ENCODE results near the gene TRIM14.

Gene TRIM14

DNA sequence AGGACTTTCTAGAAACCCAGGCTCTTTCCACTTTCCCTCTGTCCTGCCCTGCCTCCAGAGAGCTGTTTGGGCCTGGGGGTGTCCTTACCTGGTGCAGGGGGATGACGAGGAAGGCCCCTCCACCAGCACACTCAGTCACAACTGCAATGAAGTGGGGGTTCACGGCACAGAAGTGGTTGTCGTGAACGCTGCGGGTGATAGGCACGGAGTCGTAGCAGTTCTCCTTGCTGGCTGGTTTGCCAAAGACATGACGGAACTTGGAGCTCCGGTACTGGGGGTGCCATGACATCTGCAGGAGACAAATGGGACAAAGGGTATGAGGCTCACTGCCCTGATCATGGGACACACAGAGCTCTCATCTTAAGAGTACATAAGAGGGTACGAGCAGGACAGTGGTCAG lies 38.4 kb upstream of the TRIM14 start:
- TF ChIP-seq TAF1 (IDR thresholded peaks at IDR 0.05; ENCODE audit: borderline replicate concordance, insufficient read depth, low read length) (no peak), POLR2AphosphoS5 (IDR thresholded peaks at IDR 0.05; ENCODE audit: low read depth, low read length) (no peak)

DNA sequence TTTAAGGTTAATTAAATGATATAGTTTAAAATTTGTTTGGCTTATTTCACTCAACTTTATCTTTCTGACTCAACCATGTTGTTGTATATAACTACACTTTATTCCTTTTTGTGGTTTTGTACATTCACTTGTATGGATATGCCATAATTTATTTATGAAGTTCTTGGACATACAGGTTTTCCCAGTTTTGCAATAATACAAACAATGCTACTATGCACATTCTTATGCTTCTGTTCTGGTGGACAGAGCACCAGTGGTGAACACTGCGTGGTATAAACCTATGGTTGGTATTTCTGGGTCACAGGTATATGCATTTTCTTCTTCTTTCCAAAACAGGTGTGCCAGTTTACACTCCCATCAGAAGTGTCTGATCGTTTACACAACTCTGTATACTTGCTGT lies 35.7 kb upstream of the TRIM14 start:
- TF ChIP-seq SIN3A (IDR thresholded peaks at IDR 0.05; ENCODE audit: borderline replicate concordance, insufficient read depth, low read length) (no peak), TAF1 (IDR thresholded peaks at IDR 0.05; ENCODE audit: borderline replicate concordance, insufficient read depth, low read length) (no peak), FOXP2 (optimal IDR thresholded peaks at IDR 0.05; ENCODE audit: borderline replicate concordance, extremely low read depth, extremely low read length, insufficient read depth) (no peak), POLR2AphosphoS5 (IDR thresholded peaks at IDR 0.05; ENCODE audit: low read depth, low read length) (no peak)
- TF ChIP-seq, protein P1, sequence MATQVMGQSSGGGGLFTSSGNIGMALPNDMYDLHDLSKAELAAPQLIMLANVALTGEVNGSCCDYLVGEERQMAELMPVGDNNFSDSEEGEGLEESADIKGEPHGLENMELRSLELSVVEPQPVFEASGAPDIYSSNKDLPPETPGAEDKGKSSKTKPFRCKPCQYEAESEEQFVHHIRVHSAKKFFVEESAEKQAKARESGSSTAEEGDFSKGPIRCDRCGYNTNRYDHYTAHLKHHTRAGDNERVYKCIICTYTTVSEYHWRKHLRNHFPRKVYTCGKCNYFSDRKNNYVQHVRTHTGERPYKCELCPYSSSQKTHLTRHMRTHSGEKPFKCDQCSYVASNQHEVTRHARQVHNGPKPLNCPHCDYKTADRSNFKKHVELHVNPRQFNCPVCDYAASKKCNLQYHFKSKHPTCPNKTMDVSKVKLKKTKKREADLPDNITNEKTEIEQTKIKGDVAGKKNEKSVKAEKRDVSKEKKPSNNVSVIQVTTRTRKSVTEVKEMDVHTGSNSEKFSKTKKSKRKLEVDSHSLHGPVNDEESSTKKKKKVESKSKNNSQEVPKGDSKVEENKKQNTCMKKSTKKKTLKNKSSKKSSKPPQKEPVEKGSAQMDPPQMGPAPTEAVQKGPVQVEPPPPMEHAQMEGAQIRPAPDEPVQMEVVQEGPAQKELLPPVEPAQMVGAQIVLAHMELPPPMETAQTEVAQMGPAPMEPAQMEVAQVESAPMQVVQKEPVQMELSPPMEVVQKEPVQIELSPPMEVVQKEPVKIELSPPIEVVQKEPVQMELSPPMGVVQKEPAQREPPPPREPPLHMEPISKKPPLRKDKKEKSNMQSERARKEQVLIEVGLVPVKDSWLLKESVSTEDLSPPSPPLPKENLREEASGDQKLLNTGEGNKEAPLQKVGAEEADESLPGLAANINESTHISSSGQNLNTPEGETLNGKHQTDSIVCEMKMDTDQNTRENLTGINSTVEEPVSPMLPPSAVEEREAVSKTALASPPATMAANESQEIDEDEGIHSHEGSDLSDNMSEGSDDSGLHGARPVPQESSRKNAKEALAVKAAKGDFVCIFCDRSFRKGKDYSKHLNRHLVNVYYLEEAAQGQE (IDR thresholded peaks at IDR 0.05; ENCODE audit: insufficient read depth in 1 of 2, low read depth in 2 of 2, low read length in 2 of 2), result no peak

DNA sequence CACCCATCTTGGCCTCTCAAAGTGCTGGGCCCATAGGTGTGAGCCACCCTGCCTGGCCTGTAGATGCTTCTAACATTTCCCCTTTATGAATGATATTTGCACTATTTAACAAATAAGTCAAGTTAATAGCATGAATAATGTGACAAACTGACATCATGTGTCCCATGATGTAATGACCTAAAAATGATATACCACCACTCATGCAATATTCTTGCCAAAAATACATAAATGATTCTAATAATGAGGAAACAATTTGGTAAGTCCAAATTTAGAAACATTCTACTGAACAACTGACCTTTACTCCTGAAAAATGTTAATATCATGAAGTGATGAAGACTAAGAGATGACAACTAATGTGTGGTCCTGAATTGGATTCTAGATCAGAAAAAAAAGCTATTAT lies 33.5 kb upstream of the TRIM14 start:
- TF ChIP-seq POLR2AphosphoS5 (IDR thresholded peaks at IDR 0.05; ENCODE audit: low read depth, low read length), result no peak
- TF ChIP-seq, protein P1 (IDR thresholded peaks at IDR 0.05; ENCODE audit: insufficient read depth in 1 of 2, low read depth in 2 of 2, low read length in 2 of 2), result no peak
- TF ChIP-seq FOXP2 (optimal IDR thresholded peaks at IDR 0.05; ENCODE audit: borderline replicate concordance, extremely low read depth, extremely low read length, insufficient read depth), result no peak
- TF ChIP-seq SIN3A (IDR thresholded peaks at IDR 0.05; ENCODE audit: borderline replicate concordance, insufficient read depth, low read length), result no peak
- TF ChIP-seq TAF1 (IDR thresholded peaks at IDR 0.05; ENCODE audit: borderline replicate concordance, insufficient read depth, low read length), result no peak

DNA sequence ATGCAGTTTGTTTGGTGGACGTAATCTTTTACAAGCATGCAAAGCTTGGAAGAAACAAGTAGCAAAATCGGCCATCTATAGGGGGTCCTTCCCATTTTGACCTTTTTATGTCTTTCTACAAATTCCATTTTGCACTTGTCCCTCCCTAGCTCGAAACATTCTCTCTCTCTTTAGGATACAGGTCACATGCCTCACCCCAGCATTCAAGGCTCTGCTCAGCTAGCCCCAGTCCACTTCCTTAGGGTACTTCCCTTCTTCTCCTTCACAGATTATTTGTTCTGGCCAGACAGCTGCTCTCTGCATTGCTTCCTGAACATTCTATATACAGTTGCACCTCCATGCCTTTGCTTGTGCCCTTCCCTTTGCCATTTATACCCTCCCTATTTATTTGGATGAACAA lies 31.7 kb upstream of the TRIM14 start:
- no peak for TF ChIP-seq POLR2AphosphoS5 (IDR thresholded peaks at IDR 0.05; ENCODE audit: low read depth, low read length)
- no peak for TF ChIP-seq SIN3A (IDR thresholded peaks at IDR 0.05; ENCODE audit: borderline replicate concordance, insufficient read depth, low read length)
- no peak for TF ChIP-seq FOXP2 (optimal IDR thresholded peaks at IDR 0.05; ENCODE audit: borderline replicate concordance, extremely low read depth, extremely low read length, insufficient read depth)
- TF ChIP-seq, protein P1 (IDR thresholded peaks at IDR 0.05; ENCODE audit: insufficient read depth in 1 of 2, low read depth in 2 of 2, low read length in 2 of 2), result no peak
- no peak for TF ChIP-seq TAF1 (IDR thresholded peaks at IDR 0.05; ENCODE audit: borderline replicate concordance, insufficient read depth, low read length)

DNA sequence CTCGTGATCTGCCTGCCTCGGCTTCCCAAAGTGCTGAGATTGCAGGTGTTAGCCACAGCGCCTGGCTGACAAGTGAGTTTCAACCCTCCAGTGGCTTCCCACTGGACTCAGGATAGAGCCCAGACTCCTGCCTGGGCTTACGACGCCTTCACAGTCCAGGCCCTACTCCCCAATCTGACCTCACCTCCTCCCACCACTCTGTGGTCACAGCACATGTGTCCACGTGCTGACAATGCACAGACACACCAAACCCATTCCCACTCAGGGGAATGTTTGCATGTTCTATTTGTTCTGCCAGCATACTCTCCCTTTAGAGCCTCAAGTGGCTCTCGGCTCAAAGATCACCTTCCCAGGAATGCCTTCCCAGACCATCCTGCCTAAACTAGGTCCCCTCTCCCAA lies 31.1 kb upstream of the TRIM14 start:
- TF ChIP-seq SIN3A (IDR thresholded peaks at IDR 0.05; ENCODE audit: borderline replicate concordance, insufficient read depth, low read length), result no peak
- no peak for TF ChIP-seq TAF1 (IDR thresholded peaks at IDR 0.05; ENCODE audit: borderline replicate concordance, insufficient read depth, low read length)
- TF ChIP-seq, protein P1 (IDR thresholded peaks at IDR 0.05; ENCODE audit: insufficient read depth in 1 of 2, low read depth in 2 of 2, low read length in 2 of 2), result no peak
- TF ChIP-seq POLR2AphosphoS5 (IDR thresholded peaks at IDR 0.05; ENCODE audit: low read depth, low read length), result no peak
- TF ChIP-seq FOXP2 (optimal IDR thresholded peaks at IDR 0.05; ENCODE audit: borderline replicate concordance, extremely low read depth, extremely low read length, insufficient read depth), result no peak
